ENCODE measurements around the gene MTREX.

Gene MTREX

GRCh38 chr5:55441107-55441771 is 133.4 kb downstream of the MTREX start:
- no peak for TF ChIP-seq CTCF (IDR thresholded peaks at IDR 0.05; ENCODE audit: low read depth, low read length, missing control alignments)
- no peaks in the 10 kb centered on the region for H3K36me3 ChIP-seq (replicated peaks)
- H3K4me3 ChIP-seq (ENCODE audit: low read depth, low read length), result no peak overlapping the region
- no peaks in the 10 kb centered on the region for H3K27me3 ChIP-seq (replicated peaks)
- no peak overlapping the region for H3K27ac ChIP-seq
- no peak for DNase-seq
- in situ Hi-C loops (cut with HindIII; ENCODE audit: low pct_ligation_motif_present, low sequenced_read_pairs), result no loop called here

- TF ChIP-seq CTCF (IDR thresholded peaks at IDR 0.05; ENCODE audit: low read depth, low read length, missing control alignments), result no peak
- Histone ChIP-seq H3K27me3 (replicated peaks) (no peaks in the 10 kb centered on the region), H3K4me3 (ENCODE audit: low read depth, low read length) (no peak overlapping the region), H3K27ac (no peak overlapping the region), H3K36me3 (replicated peaks) (no peaks in the 10 kb centered on the region)
- in situ Hi-C loops (cut with HindIII; ENCODE audit: low pct_ligation_motif_present, low sequenced_read_pairs), result no loop called here
- DNase-seq, result no peak
Observed at GRCh38 chr5:55441954-55442353, 134.2 kb downstream of the MTREX start.

DNA sequence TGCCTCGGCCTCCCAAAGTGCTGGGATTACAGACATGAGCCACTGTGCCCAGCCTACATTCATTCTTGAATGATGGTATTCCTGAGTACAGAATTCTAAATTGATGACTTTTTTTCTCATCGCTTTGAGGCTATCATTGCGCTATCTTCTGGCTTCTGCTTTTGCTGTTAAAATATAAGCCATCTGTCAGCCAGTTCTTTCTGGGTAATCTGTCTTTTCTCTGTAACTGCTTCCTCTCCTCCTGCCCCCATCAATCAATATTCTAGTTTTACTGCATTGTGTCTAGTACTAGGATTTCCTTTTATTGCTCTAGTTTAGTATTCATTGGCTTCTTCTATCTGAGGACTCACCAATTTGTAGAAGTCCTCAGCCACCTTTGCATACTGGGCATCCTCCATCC is 138.0 kb downstream of the MTREX start:
- Histone ChIP-seq H3K27ac (no peak overlapping the region), H3K36me3 (replicated peaks) (no peaks in the 10 kb centered on the region), H3K4me3 (ENCODE audit: low read depth, low read length) (no peak overlapping the region), H3K27me3 (replicated peaks) (no peaks in the 10 kb centered on the region)
- in situ Hi-C loops (cut with HindIII; ENCODE audit: low pct_ligation_motif_present, low sequenced_read_pairs), result no loop called here
- DNase-seq, result no peak
- TF ChIP-seq CTCF (IDR thresholded peaks at IDR 0.05; ENCODE audit: low read depth, low read length, missing control alignments), result no peak

- no peak overlapping the region for H3K27ac ChIP-seq
Observed at GRCh38 chr5:55446640-55447351, 139.0 kb downstream of the MTREX start.

DNA sequence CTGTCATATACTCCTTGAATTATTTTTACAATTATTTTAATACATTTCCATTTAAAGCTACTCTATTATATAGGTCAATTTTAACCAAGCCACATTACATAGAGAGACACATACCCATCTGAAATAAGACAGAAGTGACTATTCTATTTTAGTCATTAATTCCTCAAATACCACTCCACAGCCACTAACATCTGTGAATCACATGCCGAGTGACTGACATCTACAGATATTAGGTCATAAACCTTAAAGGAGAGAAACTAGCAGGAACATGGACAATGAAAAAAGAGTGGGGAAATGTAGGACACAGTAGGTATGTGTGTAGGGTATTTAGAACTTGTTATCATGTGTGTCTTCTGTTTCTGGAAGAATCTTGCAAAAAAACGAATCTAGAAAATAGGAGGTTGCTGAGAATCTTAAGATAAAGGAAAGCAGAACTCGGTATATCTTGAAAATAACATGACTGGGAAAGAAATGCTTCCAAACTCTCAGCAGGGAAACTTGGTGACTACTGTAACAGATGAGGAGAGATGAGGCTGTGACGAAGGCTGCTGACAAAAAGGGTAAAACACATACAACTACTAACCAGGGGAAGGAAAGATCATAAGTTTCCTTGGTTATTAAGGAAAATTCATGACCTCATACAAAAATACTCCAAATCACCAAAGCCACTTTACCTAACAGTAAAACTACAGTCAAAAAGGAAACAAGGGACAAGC is 142.4 kb downstream of the MTREX start:
- Histone ChIP-seq H3K27ac (peak overlapping the region; percentile 21), H3K27me3 (replicated peaks) (no peaks in the 10 kb centered on the region), H3K4me3 (ENCODE audit: low read depth, low read length) (no peak overlapping the region), H3K36me3 (replicated peaks) (no peaks in the 10 kb centered on the region)
- in situ Hi-C loops (cut with HindIII; ENCODE audit: low pct_ligation_motif_present, low sequenced_read_pairs), result no loop called here
- TF ChIP-seq CTCF (IDR thresholded peaks at IDR 0.05; ENCODE audit: low read depth, low read length, missing control alignments), result no peak
- DNase-seq, result peak; percentile 60

More at GRCh38 chr5:55446640-55447351, 139.0 kb downstream of the MTREX start:
- no peak for DNase-seq
- H3K4me3 ChIP-seq (ENCODE audit: low read depth, low read length), result no peak overlapping the region
- TF ChIP-seq CTCF (IDR thresholded peaks at IDR 0.05; ENCODE audit: low read depth, low read length, missing control alignments), result no peak
- H3K27me3 ChIP-seq (replicated peaks), result no peaks in the 10 kb centered on the region
- in situ Hi-C loops (cut with HindIII; ENCODE audit: low pct_ligation_motif_present, low sequenced_read_pairs), result no loop called here
- H3K36me3 ChIP-seq (replicated peaks), result no peaks in the 10 kb centered on the region
